WTC11 (cell line): Measurements from ENCODE around the gene PLPP1. TPM values are rescaled to one million over a fixed set of nuclear protein-coding genes. Genes with fewer than 3 reads are reported as not detected.
"Not testable (repeated sequence)": the region's sequence is repeated elsewhere in the genome, so short reads cannot be mapped to it uniquely, and the experiment has no call there.

Experiments used
- ATAC-seq: fragments of 200-7000 bp; cut with Tn5 transposase; 2 replicates; pipeline ENCODE4 v1.10.0; 2021; ENCODE audit warnings: mild to moderate bottlenecking, moderate library complexity
- CTCF ChIA-PET: fragments of 300-600 bp; sonication (Branson Sonifier 250); formaldehyde crosslinking; loops from one replicate; lab custom pipeline; 2021; ENCODE audit warnings: antibody characterized with exemption; lab: Charles Lee
- POLR2A ChIA-PET: fragments of 350-600 bp; sonication (Branson Sonifier 250); formaldehyde crosslinking; loops from one replicate; lab custom pipeline; 2021; ENCODE audit warnings: antibody characterized with exemption; lab: Charles Lee
- DNase-seq: peaks from one replicate; pipeline ENCODE4 v3.0.0; 2021; ENCODE audit warnings: low spot score
- H3K27ac Mint-ChIP-seq: 2 replicates; pipeline ENCODE4 v1.8.0; 2021; ENCODE audit warnings: mixed read lengths
- H3K27me3 Mint-ChIP-seq: 2 replicates; pipeline ENCODE4 v1.8.0; 2021; ENCODE audit warnings: low read depth, mild to moderate bottlenecking, moderate library complexity, mixed read lengths
- H3K36me3 Mint-ChIP-seq: 2 replicates; pipeline ENCODE4 v1.8.0; 2021; ENCODE audit warnings: mixed read lengths
- H3K4me1 Mint-ChIP-seq: 2 replicates; pipeline ENCODE4 v1.8.0; 2022; ENCODE audit warnings: mixed read lengths
- H3K4me3 Mint-ChIP-seq: 2 replicates; pipeline ENCODE4 v1.8.0; 2021; ENCODE audit warnings: mild to moderate bottlenecking, moderate library complexity, mixed read lengths
- H3K9me3 Mint-ChIP-seq: 2 replicates; pipeline ENCODE4 v1.8.0; 2021; ENCODE audit warnings: mixed read lengths
- ATF1 ChIP-seq: sonication (generic); formaldehyde crosslinking; IDR thresholded peaks from 2 replicates; pipeline ENCODE4 v1.8.1; 2023; ENCODE audit warnings: mild to moderate bottlenecking, moderate library complexity, missing genetic modification reagents
- FOXK1 ChIP-seq: sonication (generic); formaldehyde crosslinking; IDR thresholded peaks from 2 replicates; pipeline ENCODE4 v1.8.0; 2022; ENCODE audit warnings: mild to moderate bottlenecking, moderate library complexity, missing genetic modification reagents
- MXD4 ChIP-seq: fragments of 250-450 bp; sonication (Bioruptor Pico); IDR thresholded peaks from 2 replicates; pipeline ENCODE4 v1.8.0; 2021; ENCODE audit warnings: mild to moderate bottlenecking, moderate library complexity, borderline replicate concordance
- RELA ChIP-seq: sonication (generic); formaldehyde crosslinking; IDR thresholded peaks from 2 replicates; pipeline ENCODE4 v1.8.1; 2022; ENCODE audit warnings: missing genetic modification reagents, mild to moderate bottlenecking, borderline replicate concordance
- SOX15 ChIP-seq: fragments of 250-450 bp; sonication (Bioruptor Pico); IDR thresholded peaks from 2 replicates; pipeline ENCODE4 v1.9.0; 2021; ENCODE audit warnings: mild to moderate bottlenecking
- SP1 ChIP-seq: sonication (generic); formaldehyde crosslinking; conservative IDR thresholded peaks from 2 replicates; pipeline ENCODE4 v1.8.1; 2022; ENCODE audit warnings: missing genetic modification reagents
- ZNF121 ChIP-seq: sonication (generic); formaldehyde crosslinking; IDR thresholded peaks from 2 replicates; pipeline ENCODE4 v1.8.0; 2023; ENCODE audit warnings: missing genetic modification reagents
- ZNF138 ChIP-seq: sonication (generic); formaldehyde crosslinking; conservative IDR thresholded peaks from 2 replicates; pipeline ENCODE4 v1.8.1; 2022; ENCODE audit warnings: mild to moderate bottlenecking, moderate library complexity, missing genetic modification reagents
- total RNA-seq: library from RNA; stranded (reverse); gene quantifications from 3 replicates; pipeline ENCODE4 v1.2.3, GENCODE V29; 2021
- TF ChIP-seq, protein P1 (sequence below): sonication (generic); formaldehyde crosslinking; IDR thresholded peaks from 2 replicates; pipeline ENCODE4 v1.8.0; 2022; ENCODE audit warnings: mild to moderate bottlenecking, missing genetic modification reagents
- TF ChIP-seq, protein P2 (sequence below): fragments of 200-600 bp; IDR thresholded peaks from 2 replicates; pipeline ENCODE4 v1.8.0; 2022; ENCODE audit warnings: antibody characterized with exemption
- TF ChIP-seq, protein P3 (sequence below): sonication (generic); formaldehyde crosslinking; IDR thresholded peaks from 2 replicates; pipeline ENCODE4 v1.8.0; 2022; ENCODE audit warnings: mild to moderate bottlenecking, missing genetic modification reagents
- TF ChIP-seq, protein P4 (sequence below): sonication (generic); formaldehyde crosslinking; IDR thresholded peaks from 2 replicates; pipeline ENCODE4 v1.8.1; 2022; ENCODE audit warnings: mild to moderate bottlenecking, moderate library complexity, missing genetic modification reagents
- TF ChIP-seq, protein P5 (sequence below): sonication (generic); formaldehyde crosslinking; IDR thresholded peaks from 2 replicates; pipeline ENCODE4 v1.8.1; 2023; ENCODE audit warnings: mild to moderate bottlenecking, missing genetic modification reagents
- TF ChIP-seq, protein P6 (sequence below): sonication (generic); formaldehyde crosslinking; IDR thresholded peaks from 2 replicates; pipeline ENCODE4 v1.8.1; 2023; ENCODE audit warnings: mild to moderate bottlenecking, moderate library complexity, missing genetic modification reagents

PLPP1 gene
- total RNA-seq, 1 experiment from 2014 or later = 43.2 TPM

DNA sequence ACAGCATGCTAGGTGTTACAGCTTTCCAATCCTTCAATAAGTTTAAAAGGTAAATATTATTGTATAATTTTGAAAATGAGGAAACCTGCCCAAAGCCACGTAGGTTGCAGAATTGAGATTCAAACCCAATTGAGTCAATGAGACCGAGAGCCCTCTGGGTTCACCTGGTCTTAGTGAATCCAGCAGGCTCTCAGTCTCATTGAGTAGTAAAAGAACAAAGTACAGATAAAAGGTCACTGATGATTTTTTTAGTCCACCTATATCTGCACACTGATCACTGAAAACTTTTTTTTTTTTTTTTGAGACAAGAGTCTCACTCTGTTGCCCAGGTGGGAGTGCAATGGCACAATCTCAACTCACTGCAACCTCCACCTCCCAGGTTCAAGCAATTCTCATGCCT, 27.2 kb downstream of the PLPP1 start:
- H3K27ac Mint-ChIP-seq = no peak overlapping the region
- H3K4me3 Mint-ChIP-seq = no peak overlapping the region
- peaks cover 44% of the 10 kb centered on the region for H3K4me1 Mint-ChIP-seq
- H3K27me3 Mint-ChIP-seq = no peaks in the 10 kb centered on the region
- DNase-seq (no peak), ATAC-seq (no peak)
- TF ChIP-seq ZNF121 (CRISPR knock-in tag) (0 out of 2 replicates have a peak, but pooled peaks have one; percentile 8), RELA (no peak), ZNF138 (no peak)
- H3K9me3 Mint-ChIP-seq = no peaks in the 10 kb centered on the region
- no peaks in the 10 kb centered on the region for H3K36me3 Mint-ChIP-seq
- CTCF ChIA-PET = no interaction called here
- POLR2A ChIA-PET = no interaction called here

DNA sequence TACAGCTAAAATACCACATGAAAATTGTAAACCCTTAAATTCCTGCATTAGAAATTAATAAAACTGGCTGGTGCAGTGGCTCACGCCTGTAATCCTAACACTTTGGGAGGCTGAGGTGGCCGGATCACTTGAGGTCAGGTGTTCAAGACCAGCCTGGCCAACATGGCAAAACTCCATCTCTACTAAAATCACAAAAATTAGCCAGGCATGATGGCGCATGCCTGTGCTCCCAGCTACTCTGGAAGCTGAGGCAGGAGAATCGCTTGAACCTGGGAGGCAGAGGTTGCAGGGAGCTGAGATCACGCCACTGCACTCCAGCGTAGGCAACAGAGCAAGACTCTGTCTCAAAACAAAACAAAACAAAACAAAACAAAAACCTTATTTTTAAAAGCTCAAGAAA, 29.1 kb downstream of the PLPP1 start:
- H3K4me3 Mint-ChIP-seq, CTCF ChIA-PET, ATAC-seq, H3K9me3 Mint-ChIP-seq, H3K36me3 Mint-ChIP-seq, POLR2A ChIA-PET, H3K27me3 Mint-ChIP-seq, DNase-seq: not testable (repeated sequence)
- Mint-ChIP-seq H3K4me1 (peaks cover 48% of the 10 kb centered on the region), H3K27ac (peak overlapping the region; percentile 29)

DNA sequence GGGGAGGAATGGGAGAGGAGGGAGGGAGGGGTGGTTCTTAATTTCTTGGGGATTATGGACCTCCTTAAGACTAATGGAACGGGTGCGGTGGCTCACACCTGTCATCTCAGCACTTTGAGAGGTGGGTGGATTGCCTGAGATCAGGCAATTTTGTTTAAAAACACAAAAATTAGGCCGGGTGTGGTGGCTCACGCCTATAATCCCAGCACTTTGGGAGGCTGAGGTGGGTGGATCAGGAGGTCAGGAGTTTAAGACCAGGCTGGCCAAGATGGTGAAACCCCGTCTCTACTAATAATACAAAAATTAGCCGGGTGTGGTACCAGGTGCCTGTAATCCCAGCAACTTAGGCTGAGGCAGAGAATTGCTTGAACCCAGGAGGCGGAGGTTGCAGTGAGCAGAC, 30.8 kb downstream of the PLPP1 start:
- CTCF ChIA-PET, H3K36me3 Mint-ChIP-seq, H3K27ac Mint-ChIP-seq, POLR2A ChIA-PET, DNase-seq, ATAC-seq, H3K4me3 Mint-ChIP-seq, H3K27me3 Mint-ChIP-seq, H3K9me3 Mint-ChIP-seq: not testable (repeated sequence)
- H3K4me1 Mint-ChIP-seq = peaks cover 42% of the 10 kb centered on the region

DNA sequence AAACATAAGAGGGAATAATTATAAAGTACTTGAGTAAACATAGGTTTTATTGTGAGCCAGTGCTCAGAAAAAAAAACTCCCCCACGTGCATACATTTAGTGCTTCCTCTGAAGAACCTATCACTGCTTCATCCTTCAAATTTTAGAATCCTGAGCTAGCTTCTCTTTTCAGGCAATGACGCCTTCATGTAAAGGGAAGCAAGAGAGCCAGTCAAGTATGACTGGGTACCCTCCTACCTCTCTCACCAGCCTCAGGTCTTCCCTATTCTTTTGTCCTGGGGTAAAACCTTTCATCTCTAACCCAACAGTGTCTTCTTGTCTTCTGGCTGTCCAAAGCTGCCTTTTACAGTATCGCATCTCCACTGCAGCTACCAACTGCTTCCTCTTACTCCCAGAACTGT, 32.0 kb downstream of the PLPP1 start:
- CTCF ChIA-PET = no interaction called here
- TF ChIP-seq SOX15 (CRISPR knock-in tag) (no peak), ZNF138 (no peak), ATF1 (CRISPR knock-in tag) (no peak), SP1 (CRISPR knock-in tag) (no peak)
- TF ChIP-seq, protein P1, sequence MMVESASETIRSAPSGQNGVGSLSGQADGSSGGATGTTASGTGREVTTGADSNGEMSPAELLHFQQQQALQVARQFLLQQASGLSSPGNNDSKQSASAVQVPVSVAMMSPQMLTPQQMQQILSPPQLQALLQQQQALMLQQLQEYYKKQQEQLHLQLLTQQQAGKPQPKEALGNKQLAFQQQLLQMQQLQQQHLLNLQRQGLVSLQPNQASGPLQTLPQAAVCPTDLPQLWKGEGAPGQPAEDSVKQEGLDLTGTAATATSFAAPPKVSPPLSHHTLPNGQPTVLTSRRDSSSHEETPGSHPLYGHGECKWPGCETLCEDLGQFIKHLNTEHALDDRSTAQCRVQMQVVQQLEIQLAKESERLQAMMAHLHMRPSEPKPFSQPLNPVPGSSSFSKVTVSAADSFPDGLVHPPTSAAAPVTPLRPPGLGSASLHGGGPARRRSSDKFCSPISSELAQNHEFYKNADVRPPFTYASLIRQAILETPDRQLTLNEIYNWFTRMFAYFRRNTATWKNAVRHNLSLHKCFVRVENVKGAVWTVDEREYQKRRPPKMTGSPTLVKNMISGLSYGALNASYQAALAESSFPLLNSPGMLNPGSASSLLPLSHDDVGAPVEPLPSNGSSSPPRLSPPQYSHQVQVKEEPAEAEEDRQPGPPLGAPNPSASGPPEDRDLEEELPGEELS = no peak
- TF ChIP-seq, protein P2, sequence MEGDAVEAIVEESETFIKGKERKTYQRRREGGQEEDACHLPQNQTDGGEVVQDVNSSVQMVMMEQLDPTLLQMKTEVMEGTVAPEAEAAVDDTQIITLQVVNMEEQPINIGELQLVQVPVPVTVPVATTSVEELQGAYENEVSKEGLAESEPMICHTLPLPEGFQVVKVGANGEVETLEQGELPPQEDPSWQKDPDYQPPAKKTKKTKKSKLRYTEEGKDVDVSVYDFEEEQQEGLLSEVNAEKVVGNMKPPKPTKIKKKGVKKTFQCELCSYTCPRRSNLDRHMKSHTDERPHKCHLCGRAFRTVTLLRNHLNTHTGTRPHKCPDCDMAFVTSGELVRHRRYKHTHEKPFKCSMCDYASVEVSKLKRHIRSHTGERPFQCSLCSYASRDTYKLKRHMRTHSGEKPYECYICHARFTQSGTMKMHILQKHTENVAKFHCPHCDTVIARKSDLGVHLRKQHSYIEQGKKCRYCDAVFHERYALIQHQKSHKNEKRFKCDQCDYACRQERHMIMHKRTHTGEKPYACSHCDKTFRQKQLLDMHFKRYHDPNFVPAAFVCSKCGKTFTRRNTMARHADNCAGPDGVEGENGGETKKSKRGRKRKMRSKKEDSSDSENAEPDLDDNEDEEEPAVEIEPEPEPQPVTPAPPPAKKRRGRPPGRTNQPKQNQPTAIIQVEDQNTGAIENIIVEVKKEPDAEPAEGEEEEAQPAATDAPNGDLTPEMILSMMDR = no peak
- Mint-ChIP-seq H3K4me3 (no peak overlapping the region), H3K27ac (peak overlapping the region; percentile 66), H3K27me3 (no peaks in the 10 kb centered on the region), H3K9me3 (no peaks in the 10 kb centered on the region), H3K36me3 (no peaks in the 10 kb centered on the region), H3K4me1 (peaks cover 50% of the 10 kb centered on the region)
- POLR2A ChIA-PET = no interaction called here
- DNase-seq (no peak), ATAC-seq (no peak)

DNA sequence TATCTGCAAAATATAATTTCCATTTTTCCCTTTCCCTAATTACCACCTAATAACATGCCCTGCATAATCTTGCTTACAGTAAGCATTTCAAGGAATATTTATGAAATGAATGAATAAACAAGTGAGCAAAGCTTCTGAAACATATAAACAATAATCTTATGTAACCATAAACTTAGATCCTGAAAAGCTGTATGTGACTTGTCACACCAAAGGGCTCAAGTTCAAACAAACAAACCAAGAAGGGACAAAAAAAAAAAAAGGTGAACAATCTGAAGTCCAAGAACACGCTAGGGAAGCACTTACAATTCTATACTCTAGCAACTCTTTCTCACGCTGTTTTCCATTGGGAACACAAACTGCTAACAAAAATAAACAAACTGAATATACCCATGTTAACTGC, 36.3 kb downstream of the PLPP1 start:
- Mint-ChIP-seq H3K4me3 (no peak overlapping the region), H3K9me3 (no peaks in the 10 kb centered on the region), H3K27me3 (no peaks in the 10 kb centered on the region), H3K36me3 (no peaks in the 10 kb centered on the region), H3K4me1 (peaks cover 60% of the 10 kb centered on the region)
- no peak for DNase-seq
- CTCF ChIA-PET = interaction anchor here (1.0 kb wide), 1 partner anchor 193 kb away, joined by 3 read pairs; no protein-coding TSS in a partner anchor
- ATAC-seq = no peak
- TF ChIP-seq, protein P3, sequence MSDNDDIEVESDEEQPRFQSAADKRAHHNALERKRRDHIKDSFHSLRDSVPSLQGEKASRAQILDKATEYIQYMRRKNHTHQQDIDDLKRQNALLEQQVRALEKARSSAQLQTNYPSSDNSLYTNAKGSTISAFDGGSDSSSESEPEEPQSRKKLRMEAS (CRISPR knock-in tag) = no peak
- TF ChIP-seq, protein P4, sequence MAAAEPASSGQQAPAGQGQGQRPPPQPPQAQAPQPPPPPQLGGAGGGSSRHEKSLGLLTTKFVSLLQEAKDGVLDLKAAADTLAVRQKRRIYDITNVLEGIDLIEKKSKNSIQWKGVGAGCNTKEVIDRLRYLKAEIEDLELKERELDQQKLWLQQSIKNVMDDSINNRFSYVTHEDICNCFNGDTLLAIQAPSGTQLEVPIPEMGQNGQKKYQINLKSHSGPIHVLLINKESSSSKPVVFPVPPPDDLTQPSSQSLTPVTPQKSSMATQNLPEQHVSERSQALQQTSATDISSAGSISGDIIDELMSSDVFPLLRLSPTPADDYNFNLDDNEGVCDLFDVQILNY = no peak
- TF ChIP-seq FOXK1 (CRISPR knock-in tag) (no peak), MXD4 (CRISPR knock-in tag) (no peak)
- TF ChIP-seq, protein P2 = no peak
- TF ChIP-seq, protein P5, sequence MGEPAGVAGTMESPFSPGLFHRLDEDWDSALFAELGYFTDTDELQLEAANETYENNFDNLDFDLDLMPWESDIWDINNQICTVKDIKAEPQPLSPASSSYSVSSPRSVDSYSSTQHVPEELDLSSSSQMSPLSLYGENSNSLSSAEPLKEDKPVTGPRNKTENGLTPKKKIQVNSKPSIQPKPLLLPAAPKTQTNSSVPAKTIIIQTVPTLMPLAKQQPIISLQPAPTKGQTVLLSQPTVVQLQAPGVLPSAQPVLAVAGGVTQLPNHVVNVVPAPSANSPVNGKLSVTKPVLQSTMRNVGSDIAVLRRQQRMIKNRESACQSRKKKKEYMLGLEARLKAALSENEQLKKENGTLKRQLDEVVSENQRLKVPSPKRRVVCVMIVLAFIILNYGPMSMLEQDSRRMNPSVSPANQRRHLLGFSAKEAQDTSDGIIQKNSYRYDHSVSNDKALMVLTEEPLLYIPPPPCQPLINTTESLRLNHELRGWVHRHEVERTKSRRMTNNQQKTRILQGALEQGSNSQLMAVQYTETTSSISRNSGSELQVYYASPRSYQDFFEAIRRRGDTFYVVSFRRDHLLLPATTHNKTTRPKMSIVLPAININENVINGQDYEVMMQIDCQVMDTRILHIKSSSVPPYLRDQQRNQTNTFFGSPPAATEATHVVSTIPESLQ (CRISPR knock-in tag) = no peak
- TF ChIP-seq, protein P6, sequence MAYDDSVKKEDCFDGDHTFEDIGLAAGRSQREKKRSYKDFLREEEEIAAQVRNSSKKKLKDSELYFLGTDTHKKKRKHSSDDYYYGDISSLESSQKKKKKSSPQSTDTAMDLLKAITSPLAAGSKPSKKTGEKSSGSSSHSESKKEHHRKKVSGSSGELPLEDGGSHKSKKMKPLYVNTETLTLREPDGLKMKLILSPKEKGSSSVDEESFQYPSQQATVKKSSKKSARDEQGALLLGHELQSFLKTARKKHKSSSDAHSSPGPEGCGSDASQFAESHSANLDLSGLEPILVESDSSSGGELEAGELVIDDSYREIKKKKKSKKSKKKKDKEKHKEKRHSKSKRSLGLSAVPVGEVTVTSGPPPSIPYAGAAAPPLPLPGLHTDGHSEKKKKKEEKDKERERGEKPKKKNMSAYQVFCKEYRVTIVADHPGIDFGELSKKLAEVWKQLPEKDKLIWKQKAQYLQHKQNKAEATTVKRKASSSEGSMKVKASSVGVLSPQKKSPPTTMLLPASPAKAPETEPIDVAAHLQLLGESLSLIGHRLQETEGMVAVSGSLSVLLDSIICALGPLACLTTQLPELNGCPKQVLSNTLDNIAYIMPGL (CRISPR knock-in tag) = no peak
- TF ChIP-seq, all 79 proteins: peak for 0
- POLR2A ChIA-PET = no interaction called here
- peak overlapping the region; percentile 51 for H3K27ac Mint-ChIP-seq
